ENCODE measurements around the gene ADAMTS18. TPM values are rescaled to one million over a fixed set of nuclear protein-coding genes. Genes with fewer than 3 reads are reported as not detected.
"Not testable (repeated sequence)": the region's sequence is repeated elsewhere in the genome, so short reads cannot be mapped to it uniquely, and the experiment has no call there.

Gene ADAMTS18, protein sequence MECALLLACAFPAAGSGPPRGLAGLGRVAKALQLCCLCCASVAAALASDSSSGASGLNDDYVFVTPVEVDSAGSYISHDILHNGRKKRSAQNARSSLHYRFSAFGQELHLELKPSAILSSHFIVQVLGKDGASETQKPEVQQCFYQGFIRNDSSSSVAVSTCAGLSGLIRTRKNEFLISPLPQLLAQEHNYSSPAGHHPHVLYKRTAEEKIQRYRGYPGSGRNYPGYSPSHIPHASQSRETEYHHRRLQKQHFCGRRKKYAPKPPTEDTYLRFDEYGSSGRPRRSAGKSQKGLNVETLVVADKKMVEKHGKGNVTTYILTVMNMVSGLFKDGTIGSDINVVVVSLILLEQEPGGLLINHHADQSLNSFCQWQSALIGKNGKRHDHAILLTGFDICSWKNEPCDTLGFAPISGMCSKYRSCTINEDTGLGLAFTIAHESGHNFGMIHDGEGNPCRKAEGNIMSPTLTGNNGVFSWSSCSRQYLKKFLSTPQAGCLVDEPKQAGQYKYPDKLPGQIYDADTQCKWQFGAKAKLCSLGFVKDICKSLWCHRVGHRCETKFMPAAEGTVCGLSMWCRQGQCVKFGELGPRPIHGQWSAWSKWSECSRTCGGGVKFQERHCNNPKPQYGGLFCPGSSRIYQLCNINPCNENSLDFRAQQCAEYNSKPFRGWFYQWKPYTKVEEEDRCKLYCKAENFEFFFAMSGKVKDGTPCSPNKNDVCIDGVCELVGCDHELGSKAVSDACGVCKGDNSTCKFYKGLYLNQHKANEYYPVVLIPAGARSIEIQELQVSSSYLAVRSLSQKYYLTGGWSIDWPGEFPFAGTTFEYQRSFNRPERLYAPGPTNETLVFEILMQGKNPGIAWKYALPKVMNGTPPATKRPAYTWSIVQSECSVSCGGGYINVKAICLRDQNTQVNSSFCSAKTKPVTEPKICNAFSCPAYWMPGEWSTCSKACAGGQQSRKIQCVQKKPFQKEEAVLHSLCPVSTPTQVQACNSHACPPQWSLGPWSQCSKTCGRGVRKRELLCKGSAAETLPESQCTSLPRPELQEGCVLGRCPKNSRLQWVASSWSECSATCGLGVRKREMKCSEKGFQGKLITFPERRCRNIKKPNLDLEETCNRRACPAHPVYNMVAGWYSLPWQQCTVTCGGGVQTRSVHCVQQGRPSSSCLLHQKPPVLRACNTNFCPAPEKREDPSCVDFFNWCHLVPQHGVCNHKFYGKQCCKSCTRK (N-terminal part only)
- total RNA-seq, result not detected
- not detected for polyA plus RNA-seq
- long read RNA-seq, donor 1, result 0 reads
- long read RNA-seq, donor 2, result 0 reads
- long read RNA-seq, donor 3, result 0 reads
- long read RNA-seq, donor 4, result 0 reads

GRCh38 chr16:77434530-77435271 is at the start of gene ADAMTS18:
Gene ADAMTS18, minus strand, starts transcription at chr16:77435034. Its CDS starts 339 bp downstream, at chr16:77434695.
- H3K4me3 ChIP-seq (ENCODE audit: low read length), result no peak within 1 kb of the TSS
- no peaks in the 10 kb centered on the region for H3K9me3 ChIP-seq (ENCODE audit: control insufficient read depth, low read length)
- under 1% methylated on average over 92 of the region's 92 CpGs for WGBS
- no peak for ATAC-seq
- peaks cover 4% of the 10 kb centered on the region for H3K27me3 ChIP-seq (ENCODE audit: control insufficient read depth, insufficient read depth)
- H3K27ac ChIP-seq (ENCODE audit: low read length), result no peak within 1 kb of the TSS
- peak in 1 of 3 donors; percentile 32 for DNase-seq
- no peaks in the 10 kb centered on the region for H3K4me1 ChIP-seq (ENCODE audit: control insufficient read depth, insufficient read depth, low read length)
- intact Hi-C loops (cut with DNase I), result loop anchor here in 1 of 4 donors (10.0 kb wide), 1 partner anchor 150 kb away; no protein-coding TSS in a partner anchor

DNA sequence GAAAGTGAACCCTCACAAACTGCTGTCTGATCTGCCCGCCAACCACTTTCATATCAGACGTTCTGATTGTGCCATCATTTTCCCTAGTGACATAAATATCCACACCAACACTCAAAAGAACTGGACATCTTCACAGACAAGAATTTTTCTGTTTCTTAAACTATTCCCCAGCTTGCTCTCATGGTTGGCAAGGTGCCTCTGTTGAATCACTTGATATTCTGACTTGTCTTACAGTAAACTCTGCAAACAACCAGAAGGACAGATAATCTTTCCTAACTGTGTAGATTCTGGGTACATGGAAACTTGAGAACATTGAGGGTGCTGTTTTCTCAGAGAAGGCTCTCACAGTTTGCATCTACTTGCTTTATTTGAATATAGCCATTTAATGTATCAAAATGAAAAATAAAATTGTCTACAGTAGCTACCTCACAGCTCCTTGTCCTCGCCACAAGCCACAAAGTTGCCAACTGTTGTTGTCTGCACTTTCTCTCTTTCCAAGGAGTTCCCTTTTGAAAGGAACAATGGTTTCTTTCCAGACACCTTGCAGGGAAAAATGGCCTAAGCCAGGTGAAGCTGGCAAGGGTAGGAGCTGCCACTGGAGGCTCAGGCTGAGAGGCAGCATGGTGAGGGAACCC is 46.0 kb upstream of the ADAMTS18 start:
- intact Hi-C loops (cut with DNase I), result no loop called here
- H3K27ac ChIP-seq (ENCODE audit: low read length), result no peak overlapping the region
- H3K4me3 ChIP-seq (ENCODE audit: low read length), result no peak overlapping the region
- ATAC-seq (no peak), DNase-seq (no peak)
- WGBS, result 71% methylated on average over 3 of the region's 3 CpGs
- no peaks in the 10 kb centered on the region for H3K9me3 ChIP-seq (ENCODE audit: control insufficient read depth, low read length)
- peaks cover 4% of the 10 kb centered on the region for H3K4me1 ChIP-seq (ENCODE audit: control insufficient read depth, insufficient read depth, low read length)
- H3K27me3 ChIP-seq (ENCODE audit: control insufficient read depth, insufficient read depth), result no peaks in the 10 kb centered on the region

DNA sequence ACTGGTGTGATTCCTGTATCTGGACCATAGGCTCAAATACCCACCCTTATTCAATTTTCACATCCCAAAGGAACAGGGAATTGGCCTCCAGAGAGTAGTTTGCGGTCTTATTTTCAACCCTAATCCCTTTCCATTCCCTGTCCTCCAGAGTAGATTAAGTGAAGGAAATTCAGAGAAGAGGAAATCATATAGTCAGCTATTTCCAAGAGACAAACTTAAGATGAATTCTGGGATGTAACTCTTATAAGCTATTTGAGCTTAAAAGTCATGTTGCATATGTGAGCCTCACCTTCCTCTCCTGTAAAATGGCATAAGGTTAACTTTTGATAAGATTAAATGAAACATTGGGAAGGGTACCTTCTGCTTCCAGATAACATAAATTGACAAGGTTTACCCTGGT is 37.4 kb upstream of the ADAMTS18 start:
- H3K9me3 ChIP-seq (ENCODE audit: control insufficient read depth, low read length), result no peaks in the 10 kb centered on the region
- DNase-seq (no peak), ATAC-seq (no peak)
- H3K27ac ChIP-seq (ENCODE audit: low read length), result no peak overlapping the region
- intact Hi-C loops (cut with DNase I), result no loop called here
- H3K27me3 ChIP-seq (ENCODE audit: control insufficient read depth, insufficient read depth), result no peaks in the 10 kb centered on the region
- no peak overlapping the region for H3K4me3 ChIP-seq (ENCODE audit: low read length)
- WGBS, result 94% methylated on average over 1 of the region's 1 CpG
- no peaks in the 10 kb centered on the region for H3K4me1 ChIP-seq (ENCODE audit: control insufficient read depth, insufficient read depth, low read length)

DNA sequence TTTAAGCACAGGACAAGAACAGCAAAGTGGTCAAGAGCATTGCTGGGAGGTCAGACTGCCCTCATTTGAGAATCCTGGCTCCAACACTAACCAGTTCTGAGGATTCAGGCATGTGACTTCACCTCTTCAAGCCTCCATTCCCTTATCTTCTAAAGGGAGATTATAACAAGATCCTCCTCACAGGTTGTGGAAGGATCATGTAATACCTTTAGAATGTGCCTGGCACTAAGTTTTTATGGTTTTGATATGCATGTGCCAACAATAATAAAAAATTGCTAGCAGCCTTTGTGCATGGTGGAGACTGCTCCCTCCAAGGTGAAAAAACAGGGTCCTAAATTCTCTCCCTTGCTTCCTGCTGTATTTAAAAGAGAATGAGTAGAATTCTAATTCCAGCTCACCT is 36.0 kb upstream of the ADAMTS18 start:
- Histone ChIP-seq H3K4me3 (ENCODE audit: low read length) (no peak overlapping the region), H3K9me3 (ENCODE audit: control insufficient read depth, low read length) (no peaks in the 10 kb centered on the region), H3K4me1 (ENCODE audit: control insufficient read depth, insufficient read depth, low read length) (no peaks in the 10 kb centered on the region), H3K27ac (ENCODE audit: low read length) (no peak overlapping the region), H3K27me3 (ENCODE audit: control insufficient read depth, insufficient read depth) (no peaks in the 10 kb centered on the region)
- intact Hi-C loops (cut with DNase I), result no loop called here
- ATAC-seq (peak in 1 of 2 donors; percentile 14), DNase-seq (no peak)

- 45% methylated on average over 3 of the region's 3 CpGs for WGBS
- no peak for DNase-seq
- ATAC-seq, result no peak
- no peaks in the 10 kb centered on the region for H3K9me3 ChIP-seq (ENCODE audit: control insufficient read depth, low read length)
- intact Hi-C loops (cut with DNase I), result no loop called here
- no peaks in the 10 kb centered on the region for H3K27me3 ChIP-seq (ENCODE audit: control insufficient read depth, insufficient read depth)
- H3K4me1 ChIP-seq (ENCODE audit: control insufficient read depth, insufficient read depth, low read length), result no peaks in the 10 kb centered on the region
- no peak overlapping the region for H3K27ac ChIP-seq (ENCODE audit: low read length)
- no peak overlapping the region for H3K4me3 ChIP-seq (ENCODE audit: low read length)
These were observed 34.8 kb upstream of the ADAMTS18 start for GRCh38 chr16:77469634-77470033.

- no peak overlapping the region for H3K27ac ChIP-seq (ENCODE audit: low read length)
- H3K4me3 ChIP-seq (ENCODE audit: low read length), result no peak overlapping the region
- no peaks in the 10 kb centered on the region for H3K9me3 ChIP-seq (ENCODE audit: control insufficient read depth, low read length)
- H3K27me3 ChIP-seq (ENCODE audit: control insufficient read depth, insufficient read depth), result no peaks in the 10 kb centered on the region
- 31% methylated on average over 3 of the region's 3 CpGs for WGBS
- intact Hi-C loops (cut with DNase I), result no loop called here
- ATAC-seq, result no peak
- no peak for DNase-seq
- H3K4me1 ChIP-seq (ENCODE audit: control insufficient read depth, insufficient read depth, low read length), result no peaks in the 10 kb centered on the region
These were observed 34.0 kb upstream of the ADAMTS18 start for GRCh38 chr16:77468831-77469230.

DNA sequence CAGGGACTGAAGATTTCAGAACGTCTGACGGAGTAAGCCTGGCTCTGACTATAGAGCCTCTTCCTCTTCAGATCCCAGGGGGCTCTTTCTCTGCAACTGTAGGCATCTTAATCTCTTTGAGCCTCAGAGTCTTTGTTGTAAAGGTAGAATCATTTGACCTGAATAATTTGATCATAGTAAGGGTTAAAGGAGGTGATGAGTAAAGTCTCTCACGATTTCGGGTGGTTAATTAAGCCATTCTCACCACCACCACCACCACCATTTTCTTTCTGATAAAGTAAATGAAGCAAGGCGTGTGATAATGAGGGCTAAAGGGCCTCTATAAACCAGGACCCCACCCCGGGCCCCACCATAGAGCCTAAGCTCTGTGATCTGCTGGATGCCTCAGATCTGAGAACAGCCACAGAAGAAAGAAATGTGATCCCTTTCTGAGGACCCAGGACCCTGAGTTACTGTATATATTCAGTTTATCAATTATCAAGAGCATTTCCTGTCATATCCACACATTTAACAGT is 33.0 kb upstream of the ADAMTS18 start:
- 57% methylated on average over 6 of the region's 6 CpGs for WGBS
- ATAC-seq (no peak), DNase-seq (no peak)
- Histone ChIP-seq H3K9me3 (ENCODE audit: control insufficient read depth, low read length) (no peaks in the 10 kb centered on the region), H3K27ac (ENCODE audit: low read length) (no peak overlapping the region), H3K27me3 (ENCODE audit: control insufficient read depth, insufficient read depth) (no peaks in the 10 kb centered on the region), H3K4me1 (ENCODE audit: control insufficient read depth, insufficient read depth, low read length) (no peaks in the 10 kb centered on the region), H3K4me3 (ENCODE audit: low read length) (no peak overlapping the region)
- intact Hi-C loops (cut with DNase I), result no loop called here

- DNase-seq; H3K27me3 ChIP-seq (ENCODE audit: control insufficient read depth, insufficient read depth); H3K9me3 ChIP-seq (ENCODE audit: control insufficient read depth, low read length); H3K4me1 ChIP-seq (ENCODE audit: control insufficient read depth, insufficient read depth, low read length); H3K4me3 ChIP-seq (ENCODE audit: low read length); ATAC-seq; H3K27ac ChIP-seq (ENCODE audit: low read length); intact Hi-C loops (cut with DNase I): not testable (repeated sequence)
- WGBS, result 95% methylated on average over 5 of the region's 5 CpGs
These were observed 28.8 kb upstream of the ADAMTS18 start for GRCh38 chr16:77463659-77464058.

- 35% methylated on average over 3 of the region's 3 CpGs for WGBS
- no peak overlapping the region for H3K4me3 ChIP-seq (ENCODE audit: low read length)
- no peak for ATAC-seq
- intact Hi-C loops (cut with DNase I), result no loop called here
- no peak for DNase-seq
- no peaks in the 10 kb centered on the region for H3K27me3 ChIP-seq (ENCODE audit: control insufficient read depth, insufficient read depth)
- H3K27ac ChIP-seq (ENCODE audit: low read length), result no peak overlapping the region
- no peaks in the 10 kb centered on the region for H3K9me3 ChIP-seq (ENCODE audit: control insufficient read depth, low read length)
- no peaks in the 10 kb centered on the region for H3K4me1 ChIP-seq (ENCODE audit: control insufficient read depth, insufficient read depth, low read length)
These were observed 28.1 kb upstream of the ADAMTS18 start for GRCh38 chr16:77462894-77463293.

Measured in right cardiac atrium (tissue), 5 donors.